ENCODE measurements around the gene RAD23B. TPM values are rescaled to one million over a fixed set of nuclear protein-coding genes. Genes with fewer than 3 reads are reported as not detected.

RAD23B gene
- total RNA-seq, 1 donor from 2014 or later: 85.6 TPM

- no peak for DNase-seq (ENCODE audit: extremely low read depth, low read depth, low spot score)
These were observed 14.5 kb upstream of the RAD23B start for GRCh38 chr9:107268560-107268959.

- DNase-seq (ENCODE audit: extremely low read depth, low read depth, low spot score): no peak
These were observed 13.8 kb upstream of the RAD23B start for GRCh38 chr9:107269254-107269653.

- DNase-seq (ENCODE audit: extremely low read depth, low read depth, low spot score): no peak
These were observed 13.4 kb upstream of the RAD23B start for GRCh38 chr9:107269681-107270080.

- DNase-seq (ENCODE audit: extremely low read depth, low read depth, low spot score): no peak
These were observed 13.0 kb upstream of the RAD23B start for GRCh38 chr9:107270082-107270481.

GRCh38 chr9:107270580-107270979, 12.5 kb upstream of the RAD23B start:
- DNase-seq (ENCODE audit: extremely low read depth, low read depth, low spot score): no peak

GRCh38 chr9:107273634-107274033, 9.4 kb upstream of the RAD23B start:
- no peak for DNase-seq (ENCODE audit: extremely low read depth, low read depth, low spot score)

- DNase-seq (ENCODE audit: extremely low read depth, low read depth, low spot score): no peak
These were observed 9.0 kb upstream of the RAD23B start for GRCh38 chr9:107274096-107274495.

- no peak for DNase-seq (ENCODE audit: extremely low read depth, low read depth, low spot score)
These were observed 8.1 kb upstream of the RAD23B start for GRCh38 chr9:107274953-107275422.

- DNase-seq (ENCODE audit: extremely low read depth, low read depth, low spot score): no peak
These were observed 7.5 kb upstream of the RAD23B start for GRCh38 chr9:107275530-107275929.

GRCh38 chr9:107276966-107277710, 5.9 kb upstream of the RAD23B start:
- DNase-seq (ENCODE audit: extremely low read depth, low read depth, low spot score): no peak

- no peak for DNase-seq (ENCODE audit: extremely low read depth, low read depth, low spot score)
These were observed 5.3 kb upstream of the RAD23B start for GRCh38 chr9:107277801-107278200.

- no peak for DNase-seq (ENCODE audit: extremely low read depth, low read depth, low spot score)
These were observed 4.0 kb upstream of the RAD23B start for GRCh38 chr9:107279086-107279485.

GRCh38 chr9:107280543-107280942, 2.5 kb upstream of the RAD23B start:
- no peak for DNase-seq (ENCODE audit: extremely low read depth, low read depth, low spot score)

- DNase-seq (ENCODE audit: extremely low read depth, low read depth, low spot score): no peak
These were observed 1.9 kb upstream of the RAD23B start for GRCh38 chr9:107281184-107281583.

GRCh38 chr9:107281922-107282667, 984 bp upstream of the RAD23B start:
- no peak for DNase-seq (ENCODE audit: extremely low read depth, low read depth, low spot score)

GRCh38 chr9:107283623-107284616, 841 bp downstream of the RAD23B start:
- DNase-seq (ENCODE audit: extremely low read depth, low read depth, low spot score): no peak

GRCh38 chr9:107284636-107285035, 1.6 kb downstream of the RAD23B start:
- no peak for DNase-seq (ENCODE audit: extremely low read depth, low read depth, low spot score)

GRCh38 chr9:107285286-107285685, 2.2 kb downstream of the RAD23B start:
- no peak for DNase-seq (ENCODE audit: extremely low read depth, low read depth, low spot score)

GRCh38 chr9:107286057-107286456, 3.0 kb downstream of the RAD23B start:
- DNase-seq (ENCODE audit: extremely low read depth, low read depth, low spot score): no peak

GRCh38 chr9:107288701-107289100, 5.6 kb downstream of the RAD23B start:
- no peak for DNase-seq (ENCODE audit: extremely low read depth, low read depth, low spot score)

- DNase-seq (ENCODE audit: extremely low read depth, low read depth, low spot score): no peak
These were observed 7.5 kb downstream of the RAD23B start for GRCh38 chr9:107290619-107291018.
